ENCODE results near the gene WNT7B.

WNT7B gene

DNA sequence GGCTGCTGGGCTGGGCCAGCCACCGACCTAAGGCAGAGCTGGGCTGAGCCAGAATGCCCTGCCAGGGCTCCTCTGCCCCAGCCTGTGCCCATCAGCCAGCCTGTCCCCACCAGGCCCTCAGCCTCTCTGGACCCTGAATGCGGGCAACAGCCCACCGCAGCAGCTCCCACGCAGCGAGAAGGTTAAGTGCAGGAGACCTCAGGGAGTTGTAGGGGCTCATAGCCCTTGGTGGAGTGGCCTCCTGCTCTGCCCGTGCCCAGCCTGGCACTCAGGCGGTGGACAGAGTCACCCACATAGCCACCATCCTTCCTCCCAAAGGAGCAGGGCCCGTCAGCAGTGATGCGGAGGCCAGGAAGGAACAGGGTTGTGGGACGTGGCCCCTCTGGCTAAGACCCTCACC lies 19.1 kb downstream of the WNT7B start:
- no peaks in the 10 kb centered on the region for H3K4me1 Mint-ChIP-seq (ENCODE audit: low read depth)
- H3K36me3 Mint-ChIP-seq (ENCODE audit: low read depth): no peaks in the 10 kb centered on the region
- intact Hi-C loops (cut with micrococcal nuclease): no loop called here
- no peak overlapping the region for H3K27ac Mint-ChIP-seq
- peaks cover 10% of the 10 kb centered on the region for H3K27me3 Mint-ChIP-seq
- no peak overlapping the region for H3K4me3 Mint-ChIP-seq
- no peaks in the 10 kb centered on the region for H3K9me3 Mint-ChIP-seq

DNA sequence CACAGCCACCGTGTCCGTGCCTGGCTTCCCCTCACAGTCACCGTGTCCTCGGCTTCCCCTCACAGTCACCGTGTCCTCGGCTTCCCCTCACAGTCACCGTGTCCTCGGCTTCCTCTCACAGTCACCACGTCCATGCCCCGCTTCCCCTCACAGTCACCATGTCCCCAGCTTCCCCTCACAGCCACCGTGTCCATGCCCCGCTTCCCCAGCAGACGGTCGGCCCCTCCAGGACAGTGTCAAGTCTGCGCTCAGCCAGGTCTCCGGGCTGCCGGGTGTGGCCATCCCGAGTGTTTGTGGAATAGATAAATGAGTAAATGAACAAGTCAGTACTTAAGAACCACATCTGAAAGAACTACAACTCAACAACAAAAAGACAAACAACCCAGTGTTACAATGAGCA lies 23.8 kb downstream of the WNT7B start:
- intact Hi-C loops (cut with micrococcal nuclease): no loop called here

DNA sequence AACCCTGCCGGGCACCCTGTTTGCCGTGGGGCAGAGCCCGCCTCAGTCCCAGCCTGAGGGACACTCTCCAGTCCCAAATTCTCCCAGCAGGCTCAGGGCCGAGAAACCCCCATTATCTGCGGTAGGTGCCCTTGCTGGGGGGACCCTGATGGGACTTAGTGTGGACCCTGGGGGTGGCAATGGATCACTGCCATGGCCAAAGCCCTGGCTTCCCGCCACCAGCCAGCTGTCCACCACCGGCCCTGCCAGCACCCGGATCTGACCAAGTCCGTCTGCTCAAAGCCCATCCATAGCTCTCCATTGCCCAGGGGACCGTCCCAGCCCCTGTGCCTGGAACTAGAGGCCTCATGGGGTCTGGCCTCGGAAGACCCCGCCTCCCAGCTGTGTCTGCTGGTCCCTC lies 24.4 kb downstream of the WNT7B start:
- Mint-ChIP-seq H3K9me3 (no peaks in the 10 kb centered on the region), H3K27ac (no peak overlapping the region), H3K4me1 (ENCODE audit: low read depth) (no peaks in the 10 kb centered on the region), H3K4me3 (no peak overlapping the region), H3K27me3 (peaks cover 16% of the 10 kb centered on the region), H3K36me3 (ENCODE audit: low read depth) (no peaks in the 10 kb centered on the region)
- intact Hi-C loops (cut with micrococcal nuclease): no loop called here

More for the DNA sequence above, 23.8 kb downstream of the WNT7B start:
- Mint-ChIP-seq H3K27me3 (peaks cover 16% of the 10 kb centered on the region), H3K9me3 (no peaks in the 10 kb centered on the region), H3K4me1 (ENCODE audit: low read depth) (no peaks in the 10 kb centered on the region), H3K36me3 (ENCODE audit: low read depth) (no peaks in the 10 kb centered on the region), H3K27ac (no peak overlapping the region), H3K4me3 (no peak overlapping the region)

DNA sequence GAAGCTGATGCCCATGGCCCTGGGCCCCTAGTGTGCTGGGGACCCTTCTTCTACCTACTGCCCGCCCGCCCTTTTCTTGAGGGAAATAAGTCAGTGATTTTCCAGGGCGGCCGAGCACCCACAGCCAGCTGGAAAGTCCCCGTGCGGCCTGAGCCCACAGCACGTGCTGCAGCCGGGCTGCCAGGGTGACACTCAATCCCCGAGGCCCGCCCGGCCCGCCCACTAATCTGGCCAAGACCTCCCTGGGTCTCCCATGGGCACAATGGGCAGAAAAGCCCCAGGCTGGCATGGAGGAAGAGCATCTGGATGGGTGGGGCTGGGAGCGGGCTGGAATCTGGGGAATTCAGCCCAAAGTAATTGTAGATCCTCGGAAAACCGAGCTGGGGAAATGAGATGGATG lies 24.8 kb downstream of the WNT7B start:
- Mint-ChIP-seq H3K4me3 (no peak overlapping the region), H3K27me3 (peaks cover 17% of the 10 kb centered on the region), H3K27ac (no peak overlapping the region)

DNA sequence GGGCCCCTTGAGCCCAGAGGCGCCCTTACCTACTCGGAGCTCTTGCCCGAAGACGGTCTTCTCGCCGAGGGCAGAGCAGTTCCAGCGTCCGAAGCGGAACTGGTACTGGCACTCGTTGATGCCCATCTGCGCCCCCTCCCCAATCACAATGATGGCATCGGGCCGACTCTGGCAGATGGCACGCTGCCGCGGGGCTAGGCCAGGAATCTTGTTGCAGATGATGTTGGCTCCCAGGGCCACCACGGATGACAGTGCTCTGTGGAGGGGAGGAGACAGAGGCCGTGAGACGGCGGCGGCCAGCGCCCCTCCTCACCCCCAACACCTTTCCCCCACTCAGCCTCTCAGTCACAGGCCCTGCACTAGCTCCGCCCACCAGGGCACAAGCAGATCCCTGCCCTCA lies 27.1 kb downstream of the WNT7B start:
- intact Hi-C loops (cut with micrococcal nuclease): no loop called here
- Mint-ChIP-seq H3K27ac (no peak overlapping the region), H3K4me3 (no peak overlapping the region), H3K4me1 (ENCODE audit: low read depth) (no peaks in the 10 kb centered on the region), H3K27me3 (peaks cover 16% of the 10 kb centered on the region), H3K9me3 (no peaks in the 10 kb centered on the region), H3K36me3 (ENCODE audit: low read depth) (no peaks in the 10 kb centered on the region)

More for the DNA sequence above, 24.8 kb downstream of the WNT7B start:
- intact Hi-C loops (cut with micrococcal nuclease): no loop called here
- Mint-ChIP-seq H3K36me3 (ENCODE audit: low read depth) (no peaks in the 10 kb centered on the region), H3K9me3 (no peaks in the 10 kb centered on the region), H3K4me1 (ENCODE audit: low read depth) (no peaks in the 10 kb centered on the region)

DNA sequence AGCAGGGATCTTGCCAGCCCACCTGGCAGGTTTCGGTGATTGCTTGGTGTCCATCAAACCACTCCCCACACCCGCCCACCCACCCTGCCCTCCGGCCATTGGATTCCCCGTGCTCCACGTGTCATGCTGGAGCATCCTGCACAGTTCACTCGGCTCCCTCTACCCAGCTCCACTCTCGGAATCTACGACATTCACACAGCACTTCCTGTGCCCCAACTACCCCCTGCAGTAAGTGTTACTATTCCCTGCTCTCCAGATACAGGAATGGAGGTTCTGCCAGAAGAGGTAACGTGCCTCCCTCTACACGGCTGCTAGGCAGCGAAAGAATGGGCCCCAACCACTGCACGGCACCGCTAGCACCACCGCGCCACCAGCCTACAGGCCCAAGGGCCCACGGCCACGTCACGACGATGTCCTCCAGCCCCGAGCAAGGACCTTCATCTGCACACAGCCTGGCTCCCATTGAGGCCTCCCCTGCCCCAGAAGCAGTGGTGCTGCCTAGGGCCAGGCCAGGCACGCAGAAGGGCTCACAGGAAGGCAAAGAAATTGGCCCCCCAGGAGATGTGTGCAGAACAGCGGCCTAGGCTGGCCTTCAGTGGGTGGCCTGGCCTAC lies 27.6 kb downstream of the WNT7B start:
- H3K27ac Mint-ChIP-seq: no peak overlapping the region
- H3K4me1 Mint-ChIP-seq (ENCODE audit: low read depth): no peaks in the 10 kb centered on the region
- peaks cover 16% of the 10 kb centered on the region for H3K27me3 Mint-ChIP-seq

DNA sequence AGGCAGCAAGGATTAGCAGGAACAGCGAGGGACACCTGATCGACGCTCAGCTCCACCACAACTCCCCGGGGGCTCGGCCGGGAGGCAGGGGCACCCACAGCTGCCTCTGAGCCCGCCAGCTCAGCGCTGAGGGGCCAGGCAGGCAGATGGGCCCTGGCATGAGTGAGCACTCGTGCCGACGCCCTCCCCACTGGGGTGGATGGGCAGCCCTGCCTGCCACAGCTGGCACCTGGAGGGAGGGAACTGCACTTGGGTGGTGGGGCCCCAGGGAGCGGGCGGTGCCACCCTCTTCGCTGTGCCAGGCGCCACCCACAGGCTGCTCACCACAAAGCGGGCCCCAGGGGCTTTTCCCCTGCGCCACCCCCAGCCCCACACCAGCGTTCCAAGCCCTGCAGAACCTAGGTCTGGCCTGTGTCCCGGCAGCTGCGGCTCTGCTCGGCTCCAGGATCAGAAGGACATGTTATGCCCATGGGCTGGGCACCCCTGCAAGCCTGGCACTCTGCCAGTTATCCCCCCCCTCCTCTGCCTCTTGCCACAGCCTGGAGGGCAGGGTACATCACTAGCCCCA lies 28.8 kb downstream of the WNT7B start:
- Mint-ChIP-seq H3K36me3 (ENCODE audit: low read depth) (no peaks in the 10 kb centered on the region), H3K27me3 (peaks cover 12% of the 10 kb centered on the region), H3K4me3 (no peak overlapping the region), H3K4me1 (ENCODE audit: low read depth) (no peaks in the 10 kb centered on the region), H3K9me3 (no peaks in the 10 kb centered on the region), H3K27ac (no peak overlapping the region)
- intact Hi-C loops (cut with micrococcal nuclease): no loop called here

More for the DNA sequence above, 27.6 kb downstream of the WNT7B start:
- Mint-ChIP-seq H3K4me3 (no peak overlapping the region), H3K9me3 (no peaks in the 10 kb centered on the region), H3K36me3 (ENCODE audit: low read depth) (no peaks in the 10 kb centered on the region)
- intact Hi-C loops (cut with micrococcal nuclease): no loop called here

DNA sequence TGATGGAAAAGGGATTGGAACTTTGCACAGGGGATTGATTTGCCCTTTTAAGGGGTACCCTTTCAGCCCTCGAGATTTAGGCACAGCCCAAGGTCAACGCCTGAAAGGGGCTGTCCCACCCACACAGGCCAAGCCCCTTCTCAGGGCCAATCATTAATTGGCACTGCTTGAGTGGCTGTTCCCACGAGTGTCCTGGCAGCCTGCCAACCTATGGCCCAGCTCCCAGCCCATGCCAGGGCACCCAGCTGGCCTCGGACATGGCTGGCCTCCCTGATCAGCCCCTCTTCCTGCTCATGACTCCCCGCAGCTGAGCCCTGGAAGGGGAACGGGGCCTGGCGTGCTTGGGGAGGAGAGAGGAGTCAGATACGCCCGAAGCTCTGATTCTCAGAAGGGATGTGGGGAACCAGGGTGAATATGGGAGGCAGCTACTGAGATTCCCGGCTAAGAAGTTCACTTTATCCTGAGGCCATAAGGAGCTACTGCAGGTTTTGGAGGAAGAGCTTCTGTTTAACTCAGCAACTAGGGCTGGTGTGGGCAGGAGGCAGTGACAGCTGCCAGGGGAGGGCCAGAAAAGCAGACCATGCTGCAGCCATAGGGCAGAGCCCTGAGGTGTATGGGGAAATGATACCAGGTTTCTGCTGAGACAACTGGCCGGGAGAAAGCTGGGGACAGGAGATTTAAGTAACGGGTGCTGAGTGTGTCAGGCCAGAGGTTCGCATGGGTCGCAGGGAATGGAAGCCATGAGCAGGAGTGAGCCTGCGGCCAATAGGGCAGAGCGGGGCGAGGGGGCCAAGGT lies 30.0 kb downstream of the WNT7B start:
- Mint-ChIP-seq H3K27ac (no peak overlapping the region), H3K27me3 (peaks cover 3% of the 10 kb centered on the region), H3K4me3 (no peak overlapping the region), H3K4me1 (ENCODE audit: low read depth) (no peaks in the 10 kb centered on the region), H3K36me3 (ENCODE audit: low read depth) (no peaks in the 10 kb centered on the region), H3K9me3 (no peaks in the 10 kb centered on the region)
- intact Hi-C loops (cut with micrococcal nuclease): no loop called here

DNA sequence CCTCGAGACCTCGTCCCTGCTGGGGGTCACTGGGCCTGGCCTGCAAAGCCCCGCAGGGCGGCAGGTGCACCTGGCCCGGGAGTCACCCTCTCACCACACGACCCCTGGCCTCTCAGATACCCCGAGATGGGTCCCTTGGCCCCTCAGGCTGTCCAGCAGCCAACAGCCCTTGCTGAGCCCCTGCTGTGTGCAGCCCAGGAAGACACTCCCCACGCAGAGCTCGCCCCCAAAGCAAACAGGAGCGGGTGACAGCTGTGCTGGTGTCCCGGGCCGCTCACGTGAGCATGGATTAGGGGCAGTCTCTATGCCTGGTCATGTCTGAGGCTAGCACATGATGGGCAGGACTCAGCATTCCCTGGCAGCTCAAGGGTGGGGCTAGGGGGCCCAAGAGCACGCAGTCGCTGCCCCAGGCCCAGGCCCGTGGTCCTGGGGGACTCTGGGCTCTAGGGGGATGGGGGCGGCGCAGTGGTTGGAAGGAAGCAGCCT lies 31.3 kb downstream of the WNT7B start:
- peaks cover 4% of the 10 kb centered on the region for H3K27me3 Mint-ChIP-seq
- H3K4me3 Mint-ChIP-seq: no peak overlapping the region
- no peaks in the 10 kb centered on the region for H3K36me3 Mint-ChIP-seq (ENCODE audit: low read depth)
- no peak overlapping the region for H3K27ac Mint-ChIP-seq
- H3K9me3 Mint-ChIP-seq: no peaks in the 10 kb centered on the region
- intact Hi-C loops (cut with micrococcal nuclease): no loop called here
- no peaks in the 10 kb centered on the region for H3K4me1 Mint-ChIP-seq (ENCODE audit: low read depth)

DNA sequence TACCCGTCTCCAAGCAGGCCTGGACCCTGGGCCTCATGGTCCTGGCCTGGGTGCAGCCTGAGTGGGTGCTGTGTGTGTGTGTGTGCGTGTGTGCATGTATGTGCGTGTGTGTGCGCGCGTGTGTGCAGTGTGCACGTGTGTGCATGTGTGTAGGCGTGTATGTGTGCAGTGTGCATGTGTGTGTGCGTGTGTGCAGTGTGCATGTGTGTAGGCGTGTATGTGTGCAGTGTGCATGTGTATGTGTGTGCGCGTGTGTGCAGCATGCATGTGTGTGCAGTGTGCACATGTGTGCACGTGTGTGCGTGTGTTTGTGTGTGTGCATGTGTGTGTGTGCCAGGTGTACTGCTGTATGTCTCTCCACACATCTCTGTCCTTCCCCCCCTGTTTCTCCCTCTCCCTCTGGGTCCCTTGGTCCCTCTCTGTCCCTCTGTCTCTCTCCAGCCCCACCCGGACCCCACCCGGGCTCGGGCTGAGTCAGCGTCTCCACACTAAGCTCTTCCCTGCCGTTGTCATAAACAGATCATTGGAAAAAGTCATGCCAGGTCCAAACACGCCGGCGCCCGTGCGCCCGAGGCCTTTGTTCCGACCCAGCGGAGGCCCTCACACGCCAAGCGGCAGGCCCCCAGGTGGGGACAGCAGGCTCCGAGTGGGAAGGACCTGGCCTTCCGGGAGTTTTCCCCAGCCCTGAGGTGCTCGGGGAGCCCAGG lies 34.0 kb downstream of the WNT7B start:
- Mint-ChIP-seq H3K9me3 (no peaks in the 10 kb centered on the region), H3K27me3 (peaks cover 8% of the 10 kb centered on the region), H3K4me3 (no peak overlapping the region), H3K36me3 (ENCODE audit: low read depth) (no peaks in the 10 kb centered on the region), H3K4me1 (ENCODE audit: low read depth) (no peaks in the 10 kb centered on the region), H3K27ac (no peak overlapping the region)
- intact Hi-C loops (cut with micrococcal nuclease): no loop called here

DNA sequence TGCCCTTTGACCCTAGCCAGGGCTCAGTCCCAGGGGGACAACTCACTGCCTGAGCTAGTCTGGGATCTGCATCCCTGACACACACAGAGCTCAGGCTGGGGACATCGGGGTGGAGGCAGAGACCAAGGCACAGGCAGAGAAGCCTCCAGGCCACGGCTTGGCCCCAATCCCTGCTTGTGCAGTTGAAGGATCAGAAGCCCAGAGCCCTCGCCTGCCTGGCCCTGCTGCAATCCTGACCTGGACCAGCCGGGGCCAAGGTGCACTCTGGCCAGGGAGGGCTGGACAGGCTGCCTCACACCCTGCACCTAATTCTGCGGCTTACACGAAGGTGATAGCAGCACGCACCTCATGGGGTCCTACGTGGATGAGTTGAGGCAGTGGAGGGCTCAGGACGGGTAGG lies 34.6 kb downstream of the WNT7B start:
- Mint-ChIP-seq H3K9me3 (no peaks in the 10 kb centered on the region), H3K4me3 (no peak overlapping the region), H3K36me3 (ENCODE audit: low read depth) (no peaks in the 10 kb centered on the region), H3K27ac (no peak overlapping the region), H3K27me3 (peaks cover 8% of the 10 kb centered on the region), H3K4me1 (ENCODE audit: low read depth) (no peaks in the 10 kb centered on the region)
- intact Hi-C loops (cut with micrococcal nuclease): no loop called here

DNA sequence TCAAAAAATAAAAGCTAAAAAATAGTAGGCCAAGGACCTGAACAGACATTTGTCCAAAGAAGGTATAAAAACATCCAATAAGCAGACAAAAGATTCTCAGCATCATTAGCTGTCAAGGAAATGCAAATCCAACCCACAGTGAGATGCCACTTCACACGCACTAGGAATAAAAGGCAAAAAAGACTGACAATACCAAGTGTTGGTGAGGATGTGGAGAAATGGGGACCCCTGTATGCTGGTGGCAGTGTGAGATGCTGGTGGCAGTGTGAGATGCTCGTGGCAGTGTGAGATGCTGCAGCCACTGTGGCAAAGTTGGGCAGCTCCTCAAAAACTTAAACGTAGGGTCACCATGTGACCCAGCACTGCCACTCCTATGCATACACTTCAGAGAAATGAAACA lies 38.0 kb downstream of the WNT7B start:
- H3K27me3 Mint-ChIP-seq: peaks cover 14% of the 10 kb centered on the region
- intact Hi-C loops (cut with micrococcal nuclease): no loop called here
- no peaks in the 10 kb centered on the region for H3K36me3 Mint-ChIP-seq (ENCODE audit: low read depth)
- no peak overlapping the region for H3K27ac Mint-ChIP-seq
- no peaks in the 10 kb centered on the region for H3K9me3 Mint-ChIP-seq
- H3K4me3 Mint-ChIP-seq: no peak overlapping the region
- H3K4me1 Mint-ChIP-seq (ENCODE audit: low read depth): no peaks in the 10 kb centered on the region

DNA sequence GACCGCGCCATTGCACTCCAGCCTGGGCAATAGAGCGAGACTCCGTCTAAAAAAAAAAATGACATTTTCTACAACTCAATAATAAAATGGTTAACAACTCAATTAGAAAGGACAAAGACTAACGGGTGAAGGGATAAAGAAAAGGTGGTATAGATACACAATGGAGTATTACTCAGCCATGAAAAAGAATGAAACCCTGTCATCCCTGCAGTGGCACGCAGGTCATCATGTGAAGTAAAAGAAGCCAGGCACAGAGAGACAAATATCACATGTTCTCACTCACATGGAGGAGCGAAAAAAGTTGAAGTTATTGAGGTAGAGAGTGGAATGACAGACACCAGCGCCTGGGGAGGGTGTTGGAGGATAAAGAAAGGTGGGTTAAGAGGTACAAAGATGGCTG lies 39.0 kb downstream of the WNT7B start:
- intact Hi-C loops (cut with micrococcal nuclease): no loop called here
- H3K4me3 Mint-ChIP-seq: no peak overlapping the region
- no peaks in the 10 kb centered on the region for H3K9me3 Mint-ChIP-seq
- no peaks in the 10 kb centered on the region for H3K36me3 Mint-ChIP-seq (ENCODE audit: low read depth)
- peaks cover 21% of the 10 kb centered on the region for H3K27me3 Mint-ChIP-seq
- no peaks in the 10 kb centered on the region for H3K4me1 Mint-ChIP-seq (ENCODE audit: low read depth)
- H3K27ac Mint-ChIP-seq: no peak overlapping the region

DNA sequence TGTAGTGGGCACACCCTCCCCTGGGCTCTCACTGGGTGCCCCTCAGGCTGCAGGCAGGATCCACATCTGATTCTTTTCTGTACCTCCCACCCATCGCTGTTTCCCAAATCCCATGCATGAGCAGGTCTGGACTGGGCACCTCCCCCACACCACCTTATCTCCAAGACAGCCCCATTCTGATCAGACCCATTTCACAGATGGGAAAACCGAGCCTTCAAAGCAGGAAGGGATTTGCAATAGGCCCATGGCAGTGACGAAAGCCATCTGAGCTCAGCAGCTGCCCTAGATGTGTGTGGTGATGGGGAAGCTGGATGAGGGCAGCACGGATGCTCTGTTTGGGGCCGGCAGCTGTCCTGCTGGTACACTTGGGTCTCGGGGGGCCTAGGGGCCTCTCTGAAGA lies 41.4 kb downstream of the WNT7B start:
- peaks cover 30% of the 10 kb centered on the region for H3K27me3 Mint-ChIP-seq
- H3K27ac Mint-ChIP-seq: no peak overlapping the region
- no peaks in the 10 kb centered on the region for H3K4me1 Mint-ChIP-seq (ENCODE audit: low read depth)
- intact Hi-C loops (cut with micrococcal nuclease): no loop called here
- no peaks in the 10 kb centered on the region for H3K36me3 Mint-ChIP-seq (ENCODE audit: low read depth)
- H3K4me3 Mint-ChIP-seq: no peak overlapping the region
- no peaks in the 10 kb centered on the region for H3K9me3 Mint-ChIP-seq
